NCI-H748 treated with DMSO at 0.1 percent for 48 hours (cell line): ENCODE data around the gene TRPV4.

Experiments used
- DNase-seq: peaks from one replicate; lab custom pipeline; 2025; lab: John Stamatoyannopoulos, UW

TRPV4 gene

GRCh38 chr12:109827566-109828550, 5.3 kb downstream of the TRPV4 start:
- DNase-seq = no peak

GRCh38 chr12:109827080-109827479, 6.1 kb downstream of the TRPV4 start:
- no peak for DNase-seq

GRCh38 chr12:109824731-109825130, 8.5 kb downstream of the TRPV4 start:
- no peak for DNase-seq

- DNase-seq = no peak
These were observed 10.2 kb downstream of the TRPV4 start for GRCh38 chr12:109822951-109823411.

GRCh38 chr12:109822416-109822815, 10.8 kb downstream of the TRPV4 start:
- DNase-seq = no peak

GRCh38 chr12:109821968-109822367, 11.2 kb downstream of the TRPV4 start:
- no peak for DNase-seq

- DNase-seq = peak; percentile 50
These were observed 12.3 kb downstream of the TRPV4 start for GRCh38 chr12:109820816-109821381.

- DNase-seq = no peak
These were observed 14.2 kb downstream of the TRPV4 start for GRCh38 chr12:109818905-109819500.

GRCh38 chr12:109818253-109818652, 14.9 kb downstream of the TRPV4 start:
- no peak for DNase-seq

- no peak for DNase-seq
These were observed 15.5 kb downstream of the TRPV4 start for GRCh38 chr12:109817627-109818231.

- no peak for DNase-seq
These were observed 16.3 kb downstream of the TRPV4 start for GRCh38 chr12:109816870-109817269.

GRCh38 chr12:109815757-109816617, 17.2 kb downstream of the TRPV4 start:
- DNase-seq = no peak

- no peak for DNase-seq
These were observed 18.0 kb downstream of the TRPV4 start for GRCh38 chr12:109815225-109815624.

GRCh38 chr12:109814600-109815150, 18.5 kb downstream of the TRPV4 start:
- DNase-seq = no peak

- no peak for DNase-seq
These were observed 19.3 kb downstream of the TRPV4 start for GRCh38 chr12:109813810-109814416.

GRCh38 chr12:109811624-109811995, 21.6 kb downstream of the TRPV4 start:
- DNase-seq = no peak

GRCh38 chr12:109810954-109811623, 22.1 kb downstream of the TRPV4 start:
- DNase-seq = no peak

GRCh38 chr12:109808876-109809646, 24.1 kb downstream of the TRPV4 start:
- DNase-seq = no peak

GRCh38 chr12:109807954-109808643, 25.1 kb downstream of the TRPV4 start:
- DNase-seq = no peak
